C4-2B (cell line): Measurements from ENCODE around the gene CACNG7.
A peak's percentile ranks its signal among the peaks of the same experiment; 100 is the strongest.

ENCODE experiments used
- H3K27ac ChIP-seq: fragments of 450-650 bp; 2 replicates; pipeline ENCODE4 v1.5.1; 2017
- CTCF ChIP-seq: fragments of 450-650 bp; conservative IDR thresholded peaks from 2 replicates; pipeline ENCODE4 v1.5.1; 2017; ENCODE audit warnings: mild to moderate bottlenecking
- ZFX ChIP-seq: fragments of 450-650 bp; IDR thresholded peaks from 2 replicates; pipeline ENCODE4 v1.6.1; 2017

CACNG7 gene

GRCh38 chr19:53874606-53874990 lies 34.5 kb upstream of the CACNG7 start:
- H3K27ac ChIP-seq: no peak overlapping the region
- no peak for TF ChIP-seq CTCF
- TF ChIP-seq ZFX: no peak

GRCh38 chr19:53875602-53876325 lies 33.3 kb upstream of the CACNG7 start:
- no peak for TF ChIP-seq CTCF
- TF ChIP-seq ZFX: no peak
- H3K27ac ChIP-seq: no peak overlapping the region

- no peak for TF ChIP-seq CTCF
- TF ChIP-seq ZFX: no peak
- H3K27ac ChIP-seq: no peak overlapping the region
Measured at GRCh38 chr19:53876651-53877224, 32.3 kb upstream of the CACNG7 start.

- TF ChIP-seq CTCF: no peak
- no peak for TF ChIP-seq ZFX
- H3K27ac ChIP-seq: no peak overlapping the region
Measured at GRCh38 chr19:53877361-53877766, 31.7 kb upstream of the CACNG7 start.

GRCh38 chr19:53878776-53879139 lies 30.3 kb upstream of the CACNG7 start:
- no peak for TF ChIP-seq CTCF

GRCh38 chr19:53879140-53880081 lies 29.7 kb upstream of the CACNG7 start:
- TF ChIP-seq CTCF: no peak
- TF ChIP-seq ZFX: no peak
- peak overlapping the region; percentile 16; the same call in 1 of the 2 replicates for H3K27ac ChIP-seq

More at GRCh38 chr19:53878776-53879139, 30.3 kb upstream of the CACNG7 start:
- peak overlapping the region; percentile 16; the same call in 1 of the 2 replicates for H3K27ac ChIP-seq
